ENCODE results near the gene ATXN1. TPM values are rescaled to one million over a fixed set of nuclear protein-coding genes. Genes with fewer than 3 reads are reported as not detected.
"Not testable (repeated sequence)": the region's sequence is repeated elsewhere in the genome, so short reads cannot be mapped to it uniquely, and the experiment has no call there.

Gene ATXN1
- total RNA-seq, 1 donor from 2014 or later, result 36.0 TPM

- DNase-seq (ENCODE audit: low spot score), result not testable (repeated sequence)
Observed at GRCh38 chr6:16702627-16703378, 58.5 kb downstream of the ATXN1 start.

GRCh38 chr6:16700916-16701234 is 60.4 kb downstream of the ATXN1 start:
- DNase-seq (ENCODE audit: low spot score), result no peak

GRCh38 chr6:16700202-16700915 is 60.9 kb downstream of the ATXN1 start:
- no peak for DNase-seq (ENCODE audit: low spot score)

GRCh38 chr6:16698997-16699868 is 62.0 kb downstream of the ATXN1 start:
- no peak for DNase-seq (ENCODE audit: low spot score)

- no peak for DNase-seq (ENCODE audit: low spot score)
Observed at GRCh38 chr6:16698162-16698533, 63.1 kb downstream of the ATXN1 start.

- DNase-seq (ENCODE audit: low spot score), result no peak
Observed at GRCh38 chr6:16697437-16698161, 63.7 kb downstream of the ATXN1 start.

- DNase-seq (ENCODE audit: low spot score), result no peak
Observed at GRCh38 chr6:16696496-16696895, 64.8 kb downstream of the ATXN1 start.

- no peak for DNase-seq (ENCODE audit: low spot score)
Observed at GRCh38 chr6:16694781-16695578, 66.3 kb downstream of the ATXN1 start.

- DNase-seq (ENCODE audit: low spot score), result no peak
Observed at GRCh38 chr6:16691324-16691723, 69.9 kb downstream of the ATXN1 start.

GRCh38 chr6:16690608-16691142 is 70.6 kb downstream of the ATXN1 start:
- no peak for DNase-seq (ENCODE audit: low spot score)

- DNase-seq (ENCODE audit: low spot score), result no peak
Observed at GRCh38 chr6:16689788-16690607, 71.3 kb downstream of the ATXN1 start.

- DNase-seq (ENCODE audit: low spot score), result no peak
Observed at GRCh38 chr6:16688984-16689636, 72.2 kb downstream of the ATXN1 start.

- DNase-seq (ENCODE audit: low spot score), result no peak
Observed at GRCh38 chr6:16688436-16688835, 72.8 kb downstream of the ATXN1 start.

- no peak for DNase-seq (ENCODE audit: low spot score)
Observed at GRCh38 chr6:16687045-16687444, 74.2 kb downstream of the ATXN1 start.

GRCh38 chr6:16684896-16685554 is 76.2 kb downstream of the ATXN1 start:
- no peak for DNase-seq (ENCODE audit: low spot score)

- DNase-seq (ENCODE audit: low spot score), result no peak
Observed at GRCh38 chr6:16684195-16684689, 77.0 kb downstream of the ATXN1 start.

GRCh38 chr6:16683641-16684194 is 77.5 kb downstream of the ATXN1 start:
- DNase-seq (ENCODE audit: low spot score), result no peak
